ENCODE data around the gene GLB1L.

The GLB1L gene

GRCh38 chr2:219223831-219224610 is 21.2 kb downstream of the GLB1L start:
- DNase-seq (ENCODE audit: low read depth, low spot score), result no peak

- DNase-seq (ENCODE audit: low read depth, low spot score), result no peak
Measured at GRCh38 chr2:219221957-219222518, 23.2 kb downstream of the GLB1L start.

GRCh38 chr2:219220652-219221402 is 24.4 kb downstream of the GLB1L start:
- no peak for DNase-seq (ENCODE audit: low read depth, low spot score)

DNA sequence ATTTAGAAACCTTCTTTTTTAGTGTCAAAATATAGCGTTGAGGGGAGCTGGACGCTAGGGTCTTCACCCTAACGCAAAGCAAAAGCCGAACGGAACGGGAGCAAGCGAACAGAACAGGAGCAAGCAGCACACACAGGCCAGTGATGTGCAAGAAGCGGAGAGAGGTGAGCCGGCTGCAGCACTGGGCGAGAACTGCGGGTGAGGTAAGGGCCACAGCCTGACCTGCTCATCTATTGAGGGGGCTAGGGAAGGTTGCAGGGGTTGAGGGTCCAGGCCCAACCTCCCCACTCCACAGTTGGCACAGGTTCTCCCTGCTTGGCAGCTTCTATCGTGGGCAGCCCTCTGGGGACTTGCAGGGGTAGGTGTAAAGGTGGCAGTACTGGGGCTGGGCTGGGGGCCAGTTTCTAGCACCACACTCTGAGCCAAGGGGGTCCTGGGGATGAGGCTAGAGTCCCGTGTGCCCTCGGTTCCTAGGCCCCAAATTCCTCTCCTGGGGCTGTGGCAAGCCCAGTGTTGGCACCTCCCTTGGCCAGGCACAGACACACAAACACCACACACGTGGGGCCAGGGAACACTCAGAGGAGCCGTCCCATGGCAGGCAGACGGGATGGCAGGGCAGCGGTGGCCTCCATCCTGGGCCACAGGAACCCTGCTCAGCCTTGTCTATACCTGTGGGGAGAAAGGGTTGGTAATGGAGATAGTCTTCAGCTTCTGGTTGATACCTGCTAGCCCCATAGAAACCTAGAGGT is 25.3 kb downstream of the GLB1L start:
- DNase-seq (ENCODE audit: low read depth, low spot score), result no peak

GRCh38 chr2:219218732-219219701 is 26.2 kb downstream of the GLB1L start, which contains the start of gene ABCB6:
Gene ABCB6, minus strand, starts transcription at chr2:219218958. Its CDS starts 285 bp downstream, at chr2:219218673.
- peak; percentile 78 for DNase-seq (ENCODE audit: low read depth, low spot score)

DNA sequence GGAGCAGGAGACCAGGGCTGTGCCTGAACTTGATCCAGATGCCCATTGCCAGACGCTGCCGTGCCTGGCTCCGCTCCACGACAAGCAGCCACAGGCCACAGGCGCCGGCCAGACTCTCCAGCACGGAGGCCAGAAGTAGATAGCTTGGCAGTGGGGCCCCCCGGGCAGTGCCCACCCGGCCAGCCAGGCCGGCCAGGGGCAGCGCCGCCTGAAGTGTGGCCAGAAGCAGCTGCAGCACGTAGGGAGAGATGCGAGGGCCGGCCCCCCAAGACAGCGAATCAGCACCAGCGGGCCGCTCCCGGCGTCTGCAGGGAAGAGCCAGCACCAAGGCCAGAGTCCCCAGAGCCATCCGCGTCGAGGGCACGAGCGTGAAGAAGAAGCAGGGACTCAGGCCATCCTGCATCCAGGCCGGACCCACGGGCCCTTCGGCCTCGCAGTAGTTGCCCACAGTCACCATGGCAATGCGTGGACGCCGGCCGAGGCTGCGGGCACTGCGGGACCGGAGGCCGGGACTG is 27.0 kb downstream of the GLB1L start:
- DNase-seq (ENCODE audit: low read depth, low spot score), result no peak

DNA sequence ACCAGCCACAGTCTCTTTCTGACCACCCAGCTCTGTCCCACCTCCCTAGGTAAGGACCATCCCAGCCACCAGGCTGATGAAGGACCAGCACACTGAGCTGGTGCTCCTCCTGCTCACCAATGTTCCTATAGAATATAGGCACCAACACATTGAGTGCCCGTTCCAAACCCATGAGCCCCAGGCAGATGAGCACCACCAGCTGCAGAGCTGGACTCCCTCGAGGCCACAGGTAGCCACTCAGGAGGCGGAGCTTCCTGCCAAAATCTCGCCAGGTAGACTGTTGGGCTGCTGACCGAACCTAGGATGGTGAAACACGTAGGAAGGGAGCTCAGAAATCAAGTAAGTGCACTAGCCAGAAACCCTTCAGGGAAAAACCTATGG is 28.7 kb downstream of the GLB1L start:
- no peak for DNase-seq (ENCODE audit: low read depth, low spot score)

DNA sequence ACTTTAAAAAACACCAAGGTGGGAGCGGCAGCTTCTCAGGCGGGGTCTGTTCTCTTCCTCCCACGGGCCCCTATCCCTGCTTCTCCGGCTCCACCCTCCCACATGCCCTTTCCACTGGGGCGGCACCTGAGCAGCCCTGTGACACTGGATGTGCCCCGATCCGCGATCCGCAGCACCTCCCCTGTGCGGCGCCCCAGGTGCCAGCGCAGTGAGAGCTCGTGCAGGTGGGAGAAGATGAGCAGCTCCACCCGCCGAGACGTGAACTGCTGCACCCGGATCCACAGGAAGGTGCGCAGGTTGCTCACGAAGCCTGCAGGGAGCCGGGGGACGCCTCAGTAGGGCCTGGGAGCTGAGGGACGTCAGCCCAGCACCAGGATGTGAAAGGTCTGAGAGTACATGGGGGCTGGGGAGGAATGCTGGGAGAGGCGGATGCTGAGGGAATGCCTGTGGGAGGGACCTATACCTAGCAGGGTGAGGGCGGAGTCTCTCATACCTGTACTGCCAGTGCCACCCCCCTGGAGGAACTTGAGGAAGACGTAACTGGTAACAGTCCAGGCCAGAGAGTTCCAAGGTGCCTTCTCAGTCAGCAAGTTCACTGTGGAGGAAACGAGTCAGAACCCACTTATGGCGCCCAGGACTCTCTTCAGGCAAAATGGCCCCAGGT is 29.2 kb downstream of the GLB1L start:
- DNase-seq (ENCODE audit: low read depth, low spot score), result no peak

DNA sequence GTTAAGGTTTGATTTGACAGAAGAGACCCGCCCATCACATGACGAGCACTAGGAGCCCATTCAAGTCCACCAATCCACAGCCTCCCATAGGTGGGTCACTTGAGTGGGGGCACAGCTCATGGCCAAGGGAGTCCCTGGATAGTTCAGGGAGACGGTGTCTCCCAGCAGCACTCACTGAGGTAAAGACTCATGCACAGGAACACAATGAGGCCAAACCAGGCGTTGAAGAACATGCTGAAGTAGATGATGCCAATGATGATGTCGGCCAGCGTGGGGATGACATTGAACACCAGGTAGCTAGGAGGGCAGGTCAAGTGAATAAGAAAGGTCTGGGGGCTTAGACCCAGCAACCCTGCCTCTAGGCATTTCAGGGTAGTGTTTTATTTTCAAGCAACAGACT is 30.5 kb downstream of the GLB1L start:
- DNase-seq (ENCODE audit: low read depth, low spot score), result no peak

GRCh38 chr2:219214141-219214540 is 31.1 kb downstream of the GLB1L start:
- no peak for DNase-seq (ENCODE audit: low read depth, low spot score)

DNA sequence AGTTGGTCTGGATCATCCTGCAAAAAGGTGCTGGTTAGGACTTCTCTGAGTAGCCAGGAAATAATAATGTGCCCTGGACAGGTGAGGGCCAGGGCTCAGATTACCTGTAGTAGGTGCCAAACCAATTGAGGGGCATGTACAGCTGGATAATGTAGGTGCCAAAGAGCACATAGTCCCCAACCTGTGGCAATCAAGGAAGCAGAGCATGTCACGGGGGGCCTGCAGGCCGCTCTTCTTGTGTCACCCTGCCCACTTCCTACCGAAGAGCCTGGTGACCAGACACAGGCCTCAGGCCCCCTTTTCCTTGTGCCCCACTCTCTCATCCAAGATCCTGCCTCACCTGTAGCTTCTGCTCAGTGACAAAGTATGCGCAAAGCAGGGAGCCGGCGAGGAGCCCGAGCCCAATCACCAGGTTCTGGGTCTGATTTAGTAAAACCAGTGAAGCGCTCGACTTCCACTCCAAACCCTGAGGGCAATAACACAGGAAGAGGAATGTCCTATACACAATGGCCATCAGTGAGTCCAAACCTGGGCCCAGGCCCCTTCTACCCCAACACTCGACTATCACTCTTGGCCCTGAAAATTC is 31.7 kb downstream of the GLB1L start:
- no peak for DNase-seq (ENCODE audit: low read depth, low spot score)

DNA sequence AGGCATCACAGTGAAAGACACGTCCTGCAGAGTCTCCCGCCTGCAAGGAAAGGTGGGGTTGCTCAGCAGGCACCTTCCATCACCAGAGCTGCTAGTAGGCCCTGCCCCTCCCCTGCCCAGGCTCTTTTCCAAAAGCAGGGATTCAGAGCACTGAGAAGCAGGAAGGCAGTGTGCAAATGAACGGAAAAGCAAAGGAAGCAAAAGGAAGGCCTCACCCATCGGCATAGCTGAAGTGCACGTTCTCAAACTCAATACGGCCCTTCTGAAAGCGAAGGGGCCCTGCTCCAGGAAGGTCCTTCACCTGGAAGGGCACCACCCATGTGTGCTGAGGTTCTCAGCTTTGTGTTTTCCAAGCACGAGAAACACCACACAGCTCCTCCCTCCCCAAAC is 32.2 kb downstream of the GLB1L start:
- no peak for DNase-seq (ENCODE audit: low read depth, low spot score)

DNA sequence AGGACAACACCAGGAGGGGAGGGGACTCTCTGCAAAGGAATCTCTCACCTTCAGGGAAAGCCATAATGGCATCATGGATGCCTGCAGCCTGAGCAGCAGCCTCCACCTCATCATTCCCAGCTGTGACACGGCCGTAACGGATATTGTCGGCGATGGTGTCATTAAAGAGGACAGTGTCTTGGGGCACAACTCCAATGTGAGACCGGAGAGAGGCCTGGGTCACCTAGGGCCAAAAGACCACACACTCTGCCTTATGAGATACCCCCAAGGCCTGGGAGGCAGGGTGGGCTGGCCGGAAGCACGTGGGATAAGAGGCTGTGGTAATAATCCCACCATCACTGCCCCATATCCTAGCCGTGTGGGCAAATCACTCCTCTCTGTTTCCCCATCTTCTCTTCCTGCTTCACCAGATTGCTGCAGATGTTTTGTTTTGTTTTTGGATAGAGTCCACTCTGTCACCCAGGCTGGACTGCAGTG is 34.3 kb downstream of the GLB1L start:
- no peak for DNase-seq (ENCODE audit: low read depth, low spot score)

- no peak for DNase-seq (ENCODE audit: low read depth, low spot score)
Measured at GRCh38 chr2:219210196-219210885, 34.9 kb downstream of the GLB1L start.

- DNase-seq (ENCODE audit: low read depth, low spot score), result no peak
Measured at GRCh38 chr2:219209236-219210195, 35.7 kb downstream of the GLB1L start.

DNA sequence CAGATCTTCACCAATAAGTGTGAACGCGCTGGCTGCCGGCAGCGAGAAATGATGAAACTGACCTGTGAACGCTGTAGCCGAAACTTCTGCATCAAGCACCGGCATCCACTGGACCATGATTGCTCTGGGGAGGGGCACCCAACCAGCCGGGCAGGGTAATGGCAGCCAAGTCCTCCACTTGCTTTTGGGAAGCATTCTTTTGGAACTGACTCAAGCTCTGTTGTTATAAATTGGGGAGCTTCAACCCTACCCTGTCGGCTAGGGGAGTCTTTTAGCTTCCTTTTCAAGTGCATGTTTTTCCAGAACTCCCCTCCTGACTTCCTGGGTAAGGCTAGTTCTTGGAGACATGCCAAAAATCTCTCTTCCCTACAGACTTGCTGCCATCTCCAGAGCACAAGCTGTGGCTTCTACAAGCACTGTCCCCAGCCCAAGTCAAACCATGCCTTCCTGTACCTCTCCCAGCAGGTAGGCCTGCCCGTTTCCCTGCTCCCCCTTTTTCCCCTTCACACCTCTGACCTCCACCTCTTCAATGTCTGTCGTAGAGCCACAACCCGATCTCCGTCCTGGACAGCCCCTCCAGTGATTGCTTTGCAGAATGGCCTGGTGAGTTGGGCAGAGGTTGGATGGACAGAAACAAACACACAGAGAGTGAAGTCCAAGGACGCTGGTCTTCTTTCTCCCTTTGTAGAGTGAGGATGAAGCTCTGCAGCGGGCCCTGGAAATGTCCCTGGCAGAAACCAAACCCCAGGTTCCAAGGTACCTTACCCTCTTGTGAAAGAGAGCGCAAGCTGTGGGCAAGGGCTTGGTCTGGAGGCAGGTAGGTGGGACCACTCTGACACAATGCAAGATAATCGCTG is 37.1 kb downstream of the GLB1L start:
- no peak for DNase-seq (ENCODE audit: low read depth, low spot score)

All from activated naive CD8-positive, alpha-beta T cell treated with anti-CD3 and anti-CD28 coated beads, Interleukin-2, amount 50 U/mL, for 16 hours (primary cell).